Thyroid gland (tissue), 4 donors: Measurements from ENCODE around the gene NPAT.

ENCODE experiments used
- POLR2A ChIP-seq, 2 donors: fragments of 450-650 bp; IDR thresholded peaks; one replicate each; pipeline ENCODE4 v1.6.1; 2017; ENCODE audit warnings: antibody characterized with exemption in 2 of 2, mild to moderate bottlenecking in 2 of 2, moderate library complexity in 1 of 2
- TF ChIP-seq, protein P1 (sequence below), 6 experiments: fragments of 200-600 bp in 3 of 6; fragments of 450-650 bp in 3 of 6; sonication (generic) in 3 of 6; IDR thresholded peaks; one replicate each; pipeline ENCODE4 v1.5.1; 2016 to 2019; ENCODE audit warnings: antibody characterized with exemption in 6 of 6, mild to moderate bottlenecking in 2 of 6, inconsistent platforms in 1 of 6, moderate library complexity in 1 of 6

DNA sequence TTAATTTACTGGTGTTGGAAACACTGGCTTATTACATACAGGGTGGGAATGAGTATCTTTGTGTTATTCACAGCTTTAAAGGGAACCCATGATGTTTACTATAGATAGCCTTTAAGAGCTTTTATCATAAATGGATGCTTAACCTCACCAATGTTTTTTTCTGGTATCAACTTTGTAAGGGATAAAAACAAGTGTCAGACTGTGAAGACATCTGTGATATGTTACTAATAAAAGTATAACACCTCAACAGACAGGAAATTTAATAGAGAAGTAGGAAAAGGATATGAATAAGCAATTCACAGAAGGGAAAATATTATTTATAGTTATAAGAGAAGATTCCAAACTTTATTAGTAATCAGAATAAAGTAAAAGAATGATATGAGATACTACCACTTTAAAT lies 54.8 kb downstream of the NPAT start:
- TF ChIP-seq, protein P1, sequence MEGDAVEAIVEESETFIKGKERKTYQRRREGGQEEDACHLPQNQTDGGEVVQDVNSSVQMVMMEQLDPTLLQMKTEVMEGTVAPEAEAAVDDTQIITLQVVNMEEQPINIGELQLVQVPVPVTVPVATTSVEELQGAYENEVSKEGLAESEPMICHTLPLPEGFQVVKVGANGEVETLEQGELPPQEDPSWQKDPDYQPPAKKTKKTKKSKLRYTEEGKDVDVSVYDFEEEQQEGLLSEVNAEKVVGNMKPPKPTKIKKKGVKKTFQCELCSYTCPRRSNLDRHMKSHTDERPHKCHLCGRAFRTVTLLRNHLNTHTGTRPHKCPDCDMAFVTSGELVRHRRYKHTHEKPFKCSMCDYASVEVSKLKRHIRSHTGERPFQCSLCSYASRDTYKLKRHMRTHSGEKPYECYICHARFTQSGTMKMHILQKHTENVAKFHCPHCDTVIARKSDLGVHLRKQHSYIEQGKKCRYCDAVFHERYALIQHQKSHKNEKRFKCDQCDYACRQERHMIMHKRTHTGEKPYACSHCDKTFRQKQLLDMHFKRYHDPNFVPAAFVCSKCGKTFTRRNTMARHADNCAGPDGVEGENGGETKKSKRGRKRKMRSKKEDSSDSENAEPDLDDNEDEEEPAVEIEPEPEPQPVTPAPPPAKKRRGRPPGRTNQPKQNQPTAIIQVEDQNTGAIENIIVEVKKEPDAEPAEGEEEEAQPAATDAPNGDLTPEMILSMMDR (IDR thresholded peaks at IDR 0.05), result no peak
- no peak for TF ChIP-seq POLR2A (IDR thresholded peaks at IDR 0.05)
